Lower leg skin (tissue), 4 donors: ENCODE measurements around the gene FUS. TPM values are rescaled to one million over a fixed set of nuclear protein-coding genes. Genes with fewer than 3 reads are reported as not detected.

Experiments
- DNase-seq, 2 donors: peaks; one replicate each; pipeline ENCODE4 v3.0.0-alpha.2; 2019; ENCODE audit warnings: low spot score in 2 of 2
- H3K4me3 ChIP-seq: fragments of 200-600 bp; sonication (generic); 2 replicates; pipeline ENCODE4 v1.5.1; 2017; ENCODE audit warnings: mild to moderate bottlenecking, low read depth; ENCODE audit not compliant: poor library complexity, severe bottlenecking
- POLR2A ChIP-seq, 2 donors: fragments of 450-650 bp; IDR thresholded peaks; one replicate each; pipeline ENCODE4 v1.6.1; 2016 to 2017; ENCODE audit warnings: antibody characterized with exemption in 2 of 2, mild to moderate bottlenecking in 1 of 2, moderate library complexity in 1 of 2
- WGBS, 2 donors: methylation state at CpG; one replicate each; pipeline ENCODE4 v1.1.5; 2018; 5-methylcytosine and 5-hydroxymethylcytosine counted together
- intact Hi-C: fragments of 100-400 bp; cut with DNase I; formaldehyde crosslinking; loops from one replicate; pipeline ENCODE4 v1.15.0; 2023; ENCODE audit warnings: low total_unique reads
- total RNA-seq, 4 donors: library from RNA; depleted of rRNA; stranded (reverse); fragments of >200 nt; gene quantifications; one replicate each; pipeline ENCODE4 v1.1.0, GENCODE V29; 2016
- TF ChIP-seq, protein P1 (sequence below), 3 donors: fragments of 450-650 bp; IDR thresholded peaks; one replicate each; pipeline ENCODE4 v1.5.1; 2016; ENCODE audit warnings: antibody characterized with exemption in 3 of 3, mild to moderate bottlenecking in 3 of 3, moderate library complexity in 2 of 3

Gene FUS
- total RNA-seq, 4 donors from 2014 or later = 31.9 to 55.8 (median 34.9) TPM

- no peak for TF ChIP-seq POLR2A (IDR thresholded peaks at IDR 0.05)
- intact Hi-C loops = no loop called here
- DNase-seq = no peak
- WGBS, 2 donors = 95 to 97% methylated on average over 4 of the region's 4 CpGs
- no peak overlapping the region for H3K4me3 ChIP-seq
These were observed 48.3 kb downstream of the FUS start for GRCh38 chr16:31228206-31228605.

DNA sequence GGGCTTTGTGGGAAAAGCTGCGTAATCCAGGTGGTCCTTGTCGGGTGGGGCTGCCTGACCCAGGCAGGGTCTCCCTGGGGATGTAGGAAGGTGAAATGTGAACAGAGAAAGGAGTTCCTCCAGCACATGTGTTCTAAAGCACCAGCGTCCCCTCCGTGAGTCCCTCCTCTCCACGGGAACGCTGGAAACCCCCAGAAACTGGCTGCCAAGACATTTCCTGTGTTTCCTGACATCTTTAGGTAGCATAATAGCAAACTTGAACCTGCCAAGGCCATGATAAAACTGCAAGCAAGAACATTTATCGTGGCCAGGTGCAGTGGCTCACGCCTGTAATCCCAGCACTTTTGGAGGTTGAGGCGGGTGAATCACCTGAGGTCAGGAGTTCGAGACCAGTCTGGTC is 49.6 kb downstream of the FUS start:
- TF ChIP-seq POLR2A (IDR thresholded peaks at IDR 0.05) = no peak
- TF ChIP-seq, protein P1, sequence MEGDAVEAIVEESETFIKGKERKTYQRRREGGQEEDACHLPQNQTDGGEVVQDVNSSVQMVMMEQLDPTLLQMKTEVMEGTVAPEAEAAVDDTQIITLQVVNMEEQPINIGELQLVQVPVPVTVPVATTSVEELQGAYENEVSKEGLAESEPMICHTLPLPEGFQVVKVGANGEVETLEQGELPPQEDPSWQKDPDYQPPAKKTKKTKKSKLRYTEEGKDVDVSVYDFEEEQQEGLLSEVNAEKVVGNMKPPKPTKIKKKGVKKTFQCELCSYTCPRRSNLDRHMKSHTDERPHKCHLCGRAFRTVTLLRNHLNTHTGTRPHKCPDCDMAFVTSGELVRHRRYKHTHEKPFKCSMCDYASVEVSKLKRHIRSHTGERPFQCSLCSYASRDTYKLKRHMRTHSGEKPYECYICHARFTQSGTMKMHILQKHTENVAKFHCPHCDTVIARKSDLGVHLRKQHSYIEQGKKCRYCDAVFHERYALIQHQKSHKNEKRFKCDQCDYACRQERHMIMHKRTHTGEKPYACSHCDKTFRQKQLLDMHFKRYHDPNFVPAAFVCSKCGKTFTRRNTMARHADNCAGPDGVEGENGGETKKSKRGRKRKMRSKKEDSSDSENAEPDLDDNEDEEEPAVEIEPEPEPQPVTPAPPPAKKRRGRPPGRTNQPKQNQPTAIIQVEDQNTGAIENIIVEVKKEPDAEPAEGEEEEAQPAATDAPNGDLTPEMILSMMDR (IDR thresholded peaks at IDR 0.05) = no peak
- intact Hi-C loops = no loop called here
- no peak for DNase-seq
- no peak overlapping the region for H3K4me3 ChIP-seq
- WGBS, 2 donors = 46 to 59% methylated on average over 10 of the region's 10 CpGs

- intact Hi-C loops = no loop called here
- WGBS, 2 donors = 74 to 82% methylated on average over 4 of the region's 4 CpGs
- DNase-seq = no peak
- H3K4me3 ChIP-seq = no peak overlapping the region
- TF ChIP-seq, protein P1 (IDR thresholded peaks at IDR 0.05) = no peak
- no peak for TF ChIP-seq POLR2A (IDR thresholded peaks at IDR 0.05)
These were observed 58.1 kb downstream of the FUS start for GRCh38 chr16:31238041-31238440.

Other genes starting within 250 kb of the FUS start
- 10 to 100 TPM; 22.9 to 37.7 (median 34.6) TPM for gene ORAI3, start 231.1 kb upstream of the FUS start, total RNA-seq
- 10 to 100 TPM in 3 of 4 donors, 1 to 10 TPM in 1; 9.2 to 22.4 (median 10.7) TPM for gene SETD1A, start 222.4 kb upstream of the FUS start, total RNA-seq
- 10 to 100 TPM; 12.4 to 29.8 (median 19.0) TPM for gene HSD3B7, start 194.9 kb upstream of the FUS start, total RNA-seq
- 1 to 10 TPM in 1 of 4 donors, under 1 TPM in 3; 0.32 to 1.4 (median 0.44) TPM for gene STX1B, start 169.5 kb upstream of the FUS start, total RNA-seq
- 10 to 100 TPM; 38.7 to 53.1 (median 46.4) TPM for gene STX4, start 146.6 kb upstream of the FUS start, total RNA-seq
- gene ZNF668, start 105.9 kb upstream of the FUS start, total RNA-seq = 10 to 100 TPM; 10.0 to 19.2 (median 12.6) TPM
- gene ZNF646, start 105.7 kb upstream of the FUS start, total RNA-seq = 10 to 100 TPM; 25.4 to 30.3 (median 27.1) TPM
- gene PRSS53, start 91.2 kb upstream of the FUS start, total RNA-seq = 1 to 10 TPM; 2.3 to 3.8 (median 2.7) TPM
- 10 to 100 TPM; 43.7 to 95.5 (median 73.6) TPM for gene VKORC1, start 85.3 kb upstream of the FUS start, total RNA-seq
- gene BCKDK, start 71.8 kb upstream of the FUS start, total RNA-seq = 10 to 100 TPM; 60.7 to 85.3 (median 78.6) TPM
- gene KAT8, start 62.5 kb upstream of the FUS start, total RNA-seq = 100 to 1,000 TPM in 1 of 4 donors, 10 to 100 TPM in 3; 69.7 to 116 (median 81.7) TPM
- gene PRSS8, start 44.4 kb upstream of the FUS start, total RNA-seq = 100 to 1,000 TPM; 147 to 223 (median 172) TPM
- gene PRSS36, start 30.1 kb upstream of the FUS start, total RNA-seq = 10 to 100 TPM in 1 of 4 donors, 1 to 10 TPM in 3; 2.3 to 10.5 (median 3.3) TPM
- gene PYCARD, start 22.6 kb downstream of the FUS start, total RNA-seq = 100 to 1,000 TPM in 3 of 4 donors, 10 to 100 TPM in 1; 87.5 to 140 (median 122) TPM
- gene TRIM72, start 34.0 kb downstream of the FUS start, total RNA-seq = under 1 TPM in 1 of 4 donors, not detected in 3; 0.19 TPM
- 10 to 100 TPM in 3 of 4 donors, 1 to 10 TPM in 1; 4.8 to 17.5 (median 12.9) TPM for gene PYDC1, start 37.0 kb downstream of the FUS start, total RNA-seq
- 1 to 10 TPM; 1.5 to 7.7 (median 4.1) TPM for gene ITGAM, start 79.8 kb downstream of the FUS start, total RNA-seq
- gene ITGAX, start 175.0 kb downstream of the FUS start, total RNA-seq = 1 to 10 TPM in 2 of 4 donors, under 1 TPM in 2; 0.30 to 3.3 (median 1.1) TPM
- not detected for gene ITGAD, start 213.2 kb downstream of the FUS start, total RNA-seq
- gene COX6A2, start 248.2 kb downstream of the FUS start, total RNA-seq = not detected